ACC112 (cell line): ENCODE data around the gene SPRED2.
"Not testable (repeated sequence)": the region's sequence is repeated elsewhere in the genome, so short reads cannot be mapped to it uniquely, and the experiment has no call there.

ENCODE experiments used
- H2AFZ ChIP-seq: fragments of 200-600 bp; sonication (generic); one replicate; pipeline ENCODE4 v1.6.0; 2017; ENCODE audit warnings: antibody characterized with exemption, low read length; ENCODE audit not compliant: unreplicated experiment
- H3K27ac ChIP-seq: fragments of 200-600 bp; sonication (generic); 2 replicates; pipeline ENCODE4 v1.5.1; 2014; ENCODE audit warnings: low read depth, mild to moderate bottlenecking, antibody characterized with exemption, low read length, moderate library complexity
- H3K27me3 ChIP-seq: fragments of 200-600 bp; sonication (generic); 2 replicates; pipeline ENCODE4 v1.6.1; 2014; ENCODE audit warnings: mild to moderate bottlenecking, antibody characterized with exemption, low read length, moderate library complexity, mixed read lengths; ENCODE audit not compliant: insufficient read depth
- H3K36me3 ChIP-seq: fragments of 200-600 bp; sonication (generic); 2 replicates; pipeline ENCODE4 v1.6.1; 2016; ENCODE audit warnings: mild to moderate bottlenecking, antibody characterized with exemption, low read length, moderate library complexity, mixed read lengths; ENCODE audit not compliant: insufficient read depth
- H3K4me1 ChIP-seq: fragments of 200-600 bp; sonication (generic); one replicate; pipeline ENCODE4 v1.6.1; 2016; ENCODE audit warnings: low read length, mixed read lengths; ENCODE audit not compliant: insufficient read depth, unreplicated experiment, control insufficient read depth
- H3K4me3 ChIP-seq: fragments of 200-600 bp; sonication (generic); 2 replicates; pipeline ENCODE4 v1.5.1; 2014; ENCODE audit warnings: mild to moderate bottlenecking, low read depth, low read length
- H3K79me2 ChIP-seq: fragments of 200-600 bp; sonication (generic); one replicate; pipeline ENCODE4 v1.6.0; 2016; ENCODE audit warnings: low read length; ENCODE audit not compliant: control insufficient read depth, unreplicated experiment, insufficient read depth

The SPRED2 gene

DNA sequence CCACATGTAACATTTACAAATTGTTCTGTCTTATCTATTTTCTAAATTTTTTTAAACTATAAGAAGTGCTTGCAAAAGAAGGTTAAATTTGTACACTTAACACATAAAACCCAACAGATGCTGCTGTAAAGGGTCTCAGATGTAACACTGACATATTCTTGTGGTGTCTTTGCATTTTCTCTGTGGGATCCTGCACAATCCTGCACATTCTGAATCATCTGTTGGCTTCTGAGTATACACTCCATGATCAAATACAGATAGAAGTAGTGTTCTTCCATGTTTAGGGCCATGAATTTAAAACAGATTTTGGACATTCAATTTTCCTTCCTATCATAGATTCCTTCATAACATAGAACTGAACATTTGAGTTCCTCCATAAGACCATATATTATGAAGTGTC is 89.0 kb downstream of the SPRED2 start:
- 0 out of 2 replicates have a peak, but pooled peaks cover 6% of the 10 kb centered on the region for H3K36me3 ChIP-seq
- H3K27me3 ChIP-seq: no peaks in the 10 kb centered on the region
- no peak overlapping the region for H3K4me3 ChIP-seq
- no peak overlapping the region for H3K27ac ChIP-seq
- H3K4me1 ChIP-seq: peaks cover 9% of the 10 kb centered on the region
- H3K79me2 ChIP-seq: peaks cover 25% of the 10 kb centered on the region
- no peak overlapping the region for H2AFZ ChIP-seq

DNA sequence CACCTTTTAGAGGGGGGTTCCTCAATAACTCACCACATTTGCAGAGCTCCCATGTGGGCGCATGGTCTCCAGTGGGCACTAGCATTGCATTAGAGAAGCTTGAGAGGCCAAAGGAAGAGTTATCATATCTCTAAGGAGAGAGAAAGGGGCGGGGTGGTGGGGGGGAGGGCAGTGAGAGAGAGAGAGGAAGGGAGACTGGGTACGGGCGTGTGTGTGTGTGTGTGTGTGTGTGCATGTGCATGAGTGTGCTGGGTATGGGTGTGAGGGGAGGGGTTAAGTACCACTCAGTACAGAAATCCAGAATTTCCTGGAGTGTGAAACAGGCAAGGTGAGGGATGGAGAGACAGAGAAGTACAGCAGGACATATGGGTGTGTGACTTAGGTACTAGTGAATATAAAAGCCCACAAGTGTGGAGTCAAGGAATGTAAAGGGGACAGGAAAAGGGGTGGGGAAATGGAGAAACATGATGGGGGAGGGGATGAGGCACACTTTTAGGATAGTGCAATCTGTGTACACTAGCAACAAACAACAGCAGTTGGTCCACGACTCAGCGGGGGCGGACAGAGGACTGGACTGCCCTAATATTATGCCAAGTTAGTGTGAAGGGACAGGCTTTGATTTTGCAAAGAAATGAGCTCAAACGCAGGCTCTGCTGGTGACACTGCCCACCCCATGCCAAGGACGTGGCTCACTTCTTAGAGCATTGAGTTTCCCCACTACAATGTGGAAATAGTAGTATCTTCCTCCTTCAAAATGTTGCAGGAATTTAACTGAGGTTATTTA is 91.3 kb downstream of the SPRED2 start:
- H3K4me3 ChIP-seq: no peak overlapping the region
- no peaks in the 10 kb centered on the region for H3K27me3 ChIP-seq

DNA sequence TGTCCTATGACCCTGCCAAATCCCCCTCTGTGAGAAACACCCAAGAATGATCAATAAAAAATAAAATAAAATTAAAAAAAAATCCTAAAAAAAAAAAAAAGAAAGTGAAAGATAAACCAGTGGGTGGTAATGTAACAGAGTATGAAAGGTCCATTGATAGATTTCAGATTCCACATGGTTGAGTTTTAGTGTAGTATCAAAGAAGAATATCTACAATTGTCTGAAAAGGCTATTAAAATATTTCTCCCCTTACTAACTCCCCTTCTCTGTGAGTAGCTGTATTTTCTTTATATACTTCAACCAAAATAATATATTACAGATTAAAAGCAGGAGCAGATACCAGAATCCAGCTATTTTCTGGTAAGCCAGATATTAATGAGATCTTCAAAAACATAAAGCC is 92.8 kb downstream of the SPRED2 start:
- Histone ChIP-seq H3K27me3 (no peaks in the 10 kb centered on the region), H3K79me2 (no peaks in the 10 kb centered on the region), H3K36me3 (0 out of 2 replicates have a peak, but pooled peaks cover 5% of the 10 kb centered on the region), H2AFZ (no peak overlapping the region), H3K4me1 (no peaks in the 10 kb centered on the region), H3K27ac (no peak overlapping the region), H3K4me3 (no peak overlapping the region)

More for the DNA sequence above, 91.3 kb downstream of the SPRED2 start:
- Histone ChIP-seq H3K27ac (no peak overlapping the region), H3K79me2 (peaks cover 3% of the 10 kb centered on the region), H2AFZ (no peak overlapping the region), H3K36me3 (0 out of 2 replicates have a peak, but pooled peaks cover 6% of the 10 kb centered on the region), H3K4me1 (peaks cover 9% of the 10 kb centered on the region)

DNA sequence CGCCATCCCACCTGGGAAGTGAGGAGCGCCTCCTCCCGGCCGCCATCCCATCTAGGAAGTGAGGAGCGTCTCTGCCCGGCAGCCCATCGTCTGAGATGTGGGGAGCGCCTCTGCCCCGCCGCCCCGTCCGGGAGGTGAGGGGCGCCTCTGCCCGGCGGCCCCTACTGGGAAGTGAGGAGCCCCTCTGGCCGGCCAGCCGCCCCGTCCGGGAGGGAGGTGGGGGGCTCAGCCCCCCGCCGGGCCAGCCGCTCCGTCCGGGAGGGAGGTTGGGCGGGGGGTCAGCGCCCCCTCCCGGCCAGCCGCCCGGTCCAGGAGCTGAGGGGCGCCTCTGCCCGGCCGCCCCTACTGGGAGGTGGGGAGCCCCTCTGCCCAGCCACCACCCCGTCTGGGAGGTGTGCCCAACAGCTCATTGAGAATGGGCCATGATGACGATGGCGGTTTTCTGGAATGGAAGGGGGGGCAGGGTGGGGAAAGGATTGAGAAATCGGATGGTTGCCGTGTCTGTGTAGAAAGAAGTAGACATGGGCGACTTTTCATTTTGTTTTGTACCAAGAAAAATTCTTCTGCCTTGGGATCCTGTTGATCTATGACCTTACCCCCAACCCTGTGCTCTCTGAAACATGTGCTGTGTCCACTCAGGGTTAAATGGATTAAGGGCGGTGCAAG is 93.4 kb downstream of the SPRED2 start:
- H2AFZ ChIP-seq, H3K4me3 ChIP-seq, H3K27me3 ChIP-seq, H3K36me3 ChIP-seq, H3K79me2 ChIP-seq, H3K4me1 ChIP-seq, H3K27ac ChIP-seq: not testable (repeated sequence)

DNA sequence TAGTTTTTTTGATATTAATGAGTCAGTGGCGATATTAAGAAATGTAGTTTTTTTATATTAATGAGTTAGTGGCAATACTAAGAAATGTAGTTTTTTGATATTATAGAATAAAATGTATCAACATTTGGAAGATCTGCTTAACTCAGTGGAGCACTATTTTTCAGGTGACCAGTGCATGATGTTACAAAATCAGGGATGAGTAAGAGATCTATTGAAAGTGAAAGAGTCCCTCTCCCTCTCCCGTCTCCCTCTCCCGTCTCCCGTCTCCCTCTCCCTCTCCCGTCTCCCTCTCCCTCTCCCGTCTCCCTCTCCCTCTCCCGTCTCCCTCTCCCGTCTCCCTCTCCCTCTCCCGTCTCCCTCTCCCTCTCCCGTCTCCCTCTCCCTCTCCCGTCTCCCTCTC is 94.5 kb downstream of the SPRED2 start:
- H3K4me1 ChIP-seq, H2AFZ ChIP-seq, H3K79me2 ChIP-seq, H3K36me3 ChIP-seq, H3K27ac ChIP-seq, H3K27me3 ChIP-seq, H3K4me3 ChIP-seq: not testable (repeated sequence)

DNA sequence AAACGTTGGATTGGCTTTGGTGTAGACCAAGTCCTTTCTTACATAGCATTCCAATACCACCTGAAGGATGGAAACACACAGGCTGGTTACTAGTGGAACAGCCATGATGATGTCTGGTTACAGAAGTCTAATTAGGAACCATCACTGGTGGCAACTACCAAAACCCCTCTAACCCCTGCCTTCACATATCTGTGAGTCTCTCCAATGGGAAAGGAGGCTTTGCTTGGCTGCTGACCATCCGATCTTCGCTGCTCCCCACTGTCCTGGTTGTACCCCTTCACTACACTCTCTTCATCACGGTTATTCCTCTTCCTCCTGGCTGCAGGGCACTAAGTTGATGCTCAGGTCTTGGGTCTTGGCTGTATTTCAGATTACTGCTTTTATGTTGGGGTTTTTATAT is 97.7 kb downstream of the SPRED2 start:
- H3K27me3 ChIP-seq: no peaks in the 10 kb centered on the region
- H3K27ac ChIP-seq: no peak overlapping the region
- peaks cover 5% of the 10 kb centered on the region; the same call in 1 of the 2 replicates for H3K36me3 ChIP-seq
- no peak overlapping the region for H2AFZ ChIP-seq
- no peaks in the 10 kb centered on the region for H3K79me2 ChIP-seq
- no peak overlapping the region for H3K4me3 ChIP-seq
- no peaks in the 10 kb centered on the region for H3K4me1 ChIP-seq

DNA sequence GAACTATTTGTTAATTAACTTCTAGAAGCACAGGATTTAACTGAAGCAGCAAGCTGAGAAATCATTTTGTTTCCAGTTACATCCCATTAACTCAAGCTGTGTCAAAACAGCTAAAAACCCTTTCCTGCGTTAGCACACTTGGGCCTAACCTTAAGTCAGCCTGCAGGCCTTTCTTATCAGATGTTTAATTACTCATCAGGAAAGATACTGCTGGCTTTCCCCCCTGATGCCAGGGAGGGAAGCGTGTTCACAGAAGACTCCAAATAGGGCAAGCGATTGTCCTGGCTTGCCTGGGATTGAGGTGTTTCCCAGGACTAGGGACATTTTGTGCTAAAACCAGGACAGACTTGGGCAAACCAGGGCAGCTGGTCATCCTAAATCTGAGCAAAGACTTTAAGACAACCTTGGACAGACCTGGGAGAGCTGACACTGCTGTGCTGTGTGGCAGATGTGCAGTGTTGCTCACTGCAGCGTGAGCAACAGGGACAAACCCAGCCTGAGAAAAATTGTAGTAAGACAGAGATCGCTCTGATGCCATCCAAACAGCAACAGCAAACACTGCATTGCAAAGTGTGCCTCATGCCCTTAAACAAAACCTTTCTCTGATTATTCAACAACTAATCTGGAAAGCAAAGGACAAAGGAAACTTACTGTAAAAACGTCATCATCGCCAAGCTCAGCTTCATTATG is 100.9 kb downstream of the SPRED2 start:
- peaks cover 5% of the 10 kb centered on the region; the same call in 1 of the 2 replicates for H3K36me3 ChIP-seq
- H3K27ac ChIP-seq: no peak overlapping the region

DNA sequence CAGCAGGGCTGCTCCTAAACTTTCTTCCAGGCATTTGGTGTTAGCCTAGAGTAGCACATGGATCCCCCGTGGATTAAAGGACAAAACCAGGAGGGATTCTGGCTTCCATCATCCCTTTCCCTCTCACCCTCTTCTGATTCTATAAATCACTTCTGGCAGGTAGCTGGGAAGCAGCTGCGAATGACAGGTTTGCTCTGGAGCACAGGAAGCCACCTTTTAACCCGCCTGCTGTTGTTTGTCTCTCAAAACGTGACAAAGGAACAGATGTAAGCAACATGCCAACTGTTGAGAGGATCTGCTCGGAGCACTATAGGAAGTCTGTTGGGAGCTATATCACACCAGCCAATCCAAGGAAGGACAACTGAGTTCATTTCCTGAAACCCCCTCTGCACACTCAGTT is 102.9 kb downstream of the SPRED2 start:
- Histone ChIP-seq H3K79me2 (no peaks in the 10 kb centered on the region), H3K27me3 (no peaks in the 10 kb centered on the region), H3K4me3 (no peak overlapping the region), H3K27ac (no peak overlapping the region), H3K4me1 (no peaks in the 10 kb centered on the region), H3K36me3 (peaks cover 5% of the 10 kb centered on the region), H2AFZ (no peak overlapping the region)

More for the DNA sequence above, 100.9 kb downstream of the SPRED2 start:
- H3K27me3 ChIP-seq: no peaks in the 10 kb centered on the region
- no peak overlapping the region for H3K4me3 ChIP-seq
- H3K79me2 ChIP-seq: no peaks in the 10 kb centered on the region
- H3K4me1 ChIP-seq: no peaks in the 10 kb centered on the region
- H2AFZ ChIP-seq: no peak overlapping the region

DNA sequence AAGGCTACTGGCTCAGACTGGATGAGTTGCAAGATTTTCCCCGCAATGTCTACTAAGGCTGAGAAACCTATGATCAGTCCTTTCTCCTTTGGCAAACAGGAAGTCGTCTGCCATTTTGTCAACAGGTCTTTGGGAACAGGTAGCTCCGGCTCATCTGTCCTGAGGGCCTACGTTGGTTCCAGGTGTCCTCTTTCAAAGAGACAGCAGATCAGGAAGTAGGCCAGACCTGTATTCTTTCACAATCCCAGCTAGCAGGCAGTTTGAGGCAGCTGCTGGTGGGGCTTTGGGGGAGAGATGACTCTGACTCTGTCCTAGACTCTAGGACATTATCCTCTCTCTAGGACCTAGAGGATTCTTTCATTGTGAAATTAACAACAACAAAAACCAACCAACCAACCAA is 106.1 kb downstream of the SPRED2 start:
- Histone ChIP-seq H3K27me3 (no peaks in the 10 kb centered on the region), H3K27ac (no peak overlapping the region), H3K36me3 (peaks cover 5% of the 10 kb centered on the region)

DNA sequence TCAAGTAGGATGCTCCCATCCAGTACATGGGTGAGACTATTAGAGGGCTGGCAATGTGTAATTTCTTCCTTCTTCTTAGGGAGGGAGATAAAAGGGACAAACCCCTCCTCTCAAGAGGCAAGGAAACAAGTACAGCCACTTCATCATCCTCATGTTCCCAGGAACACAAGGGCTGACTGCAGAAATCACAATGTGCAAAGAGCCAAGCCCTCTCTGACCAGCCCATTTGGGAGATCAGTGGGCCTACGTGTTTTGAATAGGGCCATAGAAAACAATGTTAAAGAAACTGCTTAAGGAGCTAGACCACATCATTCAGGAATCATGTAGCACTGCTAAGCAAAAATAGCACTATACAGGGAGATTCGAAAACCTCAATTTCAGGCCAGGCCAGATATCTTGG is 107.3 kb downstream of the SPRED2 start:
- Histone ChIP-seq H2AFZ (no peak overlapping the region), H3K79me2 (no peaks in the 10 kb centered on the region), H3K27ac (no peak overlapping the region), H3K36me3 (no peaks in the 10 kb centered on the region; the same call in 1 of the 2 replicates), H3K4me1 (peaks cover 19% of the 10 kb centered on the region), H3K27me3 (no peaks in the 10 kb centered on the region), H3K4me3 (no peak overlapping the region)

More for the DNA sequence above, 106.1 kb downstream of the SPRED2 start:
- H3K4me1 ChIP-seq: peaks cover 6% of the 10 kb centered on the region
- no peak overlapping the region for H2AFZ ChIP-seq
- no peaks in the 10 kb centered on the region for H3K79me2 ChIP-seq
- H3K4me3 ChIP-seq: no peak overlapping the region
